Stimulated activated CD4-positive, alpha-beta T cell treated with anti-CD3 and anti-CD28 coated beads, Interleukin-4, amount 100 ng/mL, for 4 hours (primary cell): ENCODE data around the gene SYT1.
"Not testable (repeated sequence)": the region's sequence is repeated elsewhere in the genome, so short reads cannot be mapped to it uniquely, and the experiment has no call there.

Source experiments
- DNase-seq, 2 experiments: peaks; one replicate each; pipeline ENCODE4 v3.0.0-alpha.2; 2020

Gene SYT1

DNA sequence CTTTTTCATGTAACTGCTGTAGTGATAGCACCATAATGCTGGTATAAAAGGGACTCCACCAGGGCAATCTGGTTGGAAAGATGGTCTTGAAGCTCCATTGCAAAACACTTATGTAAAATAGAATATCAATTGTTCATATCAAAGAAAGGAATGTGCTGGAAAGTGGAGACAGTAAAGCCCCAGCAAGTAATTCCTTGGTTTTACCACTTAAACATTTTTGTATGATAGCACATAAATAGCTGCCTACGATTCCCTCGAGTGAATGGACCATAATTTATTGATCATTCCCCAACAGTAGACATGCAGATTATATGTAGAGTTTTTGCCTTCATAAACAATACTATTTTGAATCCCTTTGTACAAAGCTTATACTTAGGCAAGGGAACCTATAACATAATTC lies 550.7 kb downstream of the SYT1 start:
- no peak for DNase-seq

DNA sequence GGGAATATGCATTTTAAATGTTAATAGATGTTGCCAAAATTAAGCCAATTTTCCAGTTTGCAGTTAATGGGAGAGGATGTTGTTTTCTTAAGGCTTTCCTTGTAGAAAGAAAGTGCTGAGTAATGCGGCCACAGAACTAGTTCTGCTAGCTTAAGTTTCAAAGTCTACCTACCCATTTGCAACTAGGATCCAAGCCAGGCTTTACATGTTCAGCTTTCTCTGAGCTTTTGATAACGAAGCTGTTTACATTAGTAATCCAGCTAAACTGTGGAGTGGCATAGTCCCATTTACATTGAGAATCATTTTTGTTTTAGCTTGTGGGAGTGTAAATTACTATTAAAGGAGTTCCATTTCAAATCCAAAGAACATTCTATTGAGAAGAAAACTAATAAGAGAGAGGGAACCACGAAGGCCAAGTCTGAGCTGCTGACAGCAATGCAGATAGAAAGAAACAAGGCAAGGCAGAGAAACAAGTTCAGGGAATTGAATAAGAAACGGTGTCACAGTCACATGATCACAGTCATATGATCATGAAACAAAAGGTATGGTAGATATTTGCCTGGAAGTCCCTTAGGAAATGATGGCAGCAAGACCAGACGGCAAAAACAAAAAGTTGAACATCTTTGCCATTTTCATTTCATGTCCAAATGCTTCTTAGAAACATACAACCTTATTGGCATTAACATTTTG lies 551.3 kb downstream of the SYT1 start:
- no peak for DNase-seq

DNA sequence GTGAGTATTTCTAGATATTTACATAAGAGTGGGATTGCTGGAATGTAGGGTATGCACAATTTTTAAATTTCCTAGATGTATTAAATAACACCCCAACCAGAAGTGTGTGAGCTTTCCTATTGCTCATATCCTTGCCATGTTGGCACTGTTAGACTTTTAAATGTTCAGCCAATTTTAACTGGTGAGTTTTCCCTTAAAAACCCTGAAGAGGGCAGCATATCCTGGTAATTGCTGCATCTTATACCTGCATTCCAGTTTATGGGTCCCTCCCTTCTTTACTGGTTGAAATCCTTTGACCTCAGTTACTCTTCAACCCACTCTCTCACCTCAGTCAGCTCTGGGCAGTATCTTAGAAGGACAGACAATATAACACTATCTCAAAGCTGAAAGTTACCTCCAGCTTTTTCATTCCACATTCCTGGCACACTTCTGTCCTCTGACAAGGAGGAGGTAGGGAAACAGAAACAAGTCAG lies 555.6 kb downstream of the SYT1 start:
- DNase-seq: no peak

DNA sequence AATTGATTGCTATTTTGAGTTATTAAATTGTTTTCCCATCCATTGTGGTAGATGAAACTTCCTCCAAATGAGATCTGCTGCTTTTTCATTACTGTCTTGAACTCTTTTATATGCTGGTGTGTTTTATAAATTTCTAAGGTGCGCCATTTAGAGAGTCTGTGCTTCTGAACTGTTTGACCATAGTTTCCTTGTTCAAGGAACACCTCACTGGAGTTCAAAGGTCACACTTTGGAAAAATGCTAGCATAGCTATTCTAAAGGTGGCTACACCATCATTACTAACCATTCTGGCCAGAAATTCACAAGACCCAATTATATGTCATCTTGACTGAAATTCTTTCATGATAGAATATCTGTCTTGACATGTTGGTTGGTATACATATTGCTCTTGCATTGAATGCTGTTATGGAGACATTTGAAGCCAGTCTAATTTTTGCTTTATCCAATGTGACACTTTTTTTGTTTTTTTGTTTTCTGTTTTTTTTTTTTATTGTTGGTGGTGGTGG lies 556.7 kb downstream of the SYT1 start:
- DNase-seq: no peak

DNA sequence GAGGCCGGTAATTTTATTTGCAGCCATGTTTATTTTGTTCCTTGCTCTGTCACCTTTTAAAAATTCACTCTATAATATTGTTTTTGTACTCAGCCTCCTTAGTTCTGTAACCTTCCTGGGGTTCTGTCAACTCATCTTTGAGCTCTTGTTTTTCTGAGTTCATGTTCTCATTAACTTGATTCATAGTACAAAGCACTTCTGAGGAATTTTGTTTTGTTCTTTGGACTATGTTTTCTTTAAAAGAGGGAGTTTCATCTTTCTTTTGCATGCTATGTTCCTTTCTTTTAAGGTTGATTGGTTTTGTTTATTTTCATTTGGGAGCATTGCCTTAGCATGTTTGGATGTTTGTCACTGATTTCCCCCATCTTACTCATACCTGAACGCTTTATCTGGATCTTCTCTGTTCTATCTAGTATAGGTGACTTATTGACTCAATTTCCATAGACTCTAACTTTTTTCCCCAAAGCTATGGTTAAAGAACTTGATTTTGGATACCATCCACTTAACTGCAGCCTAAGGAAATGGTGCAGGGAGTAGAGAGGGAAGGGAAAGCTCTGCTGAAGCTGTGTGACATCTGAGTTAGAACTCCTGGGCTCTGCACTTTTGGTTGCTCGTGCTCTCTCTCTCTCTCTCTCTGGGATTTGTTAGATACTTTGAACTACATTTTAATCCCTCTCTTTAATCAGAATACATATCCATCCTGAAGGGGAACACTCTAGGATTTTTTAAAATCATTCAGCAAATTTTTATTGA lies 557.7 kb downstream of the SYT1 start:
- no peak for DNase-seq

DNA sequence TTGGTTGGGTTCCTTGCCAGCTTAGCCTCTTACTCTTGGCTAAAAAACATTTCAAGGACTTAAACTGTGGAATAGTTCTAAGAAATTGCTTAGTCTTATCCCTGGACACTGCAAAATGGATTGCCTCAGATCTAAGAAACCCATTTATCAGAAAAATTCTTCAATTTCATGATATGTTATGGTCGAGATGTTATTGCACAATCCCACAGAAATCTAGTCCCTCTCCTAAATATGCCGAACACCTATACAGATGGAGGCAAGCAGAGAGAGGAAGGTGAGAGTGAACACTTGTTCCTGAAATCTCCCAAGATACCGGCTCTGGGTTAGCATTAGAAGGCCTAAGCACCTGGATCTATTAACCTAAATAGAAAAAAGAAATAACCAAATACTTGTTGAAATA lies 559.0 kb downstream of the SYT1 start:
- DNase-seq: no peak

DNA sequence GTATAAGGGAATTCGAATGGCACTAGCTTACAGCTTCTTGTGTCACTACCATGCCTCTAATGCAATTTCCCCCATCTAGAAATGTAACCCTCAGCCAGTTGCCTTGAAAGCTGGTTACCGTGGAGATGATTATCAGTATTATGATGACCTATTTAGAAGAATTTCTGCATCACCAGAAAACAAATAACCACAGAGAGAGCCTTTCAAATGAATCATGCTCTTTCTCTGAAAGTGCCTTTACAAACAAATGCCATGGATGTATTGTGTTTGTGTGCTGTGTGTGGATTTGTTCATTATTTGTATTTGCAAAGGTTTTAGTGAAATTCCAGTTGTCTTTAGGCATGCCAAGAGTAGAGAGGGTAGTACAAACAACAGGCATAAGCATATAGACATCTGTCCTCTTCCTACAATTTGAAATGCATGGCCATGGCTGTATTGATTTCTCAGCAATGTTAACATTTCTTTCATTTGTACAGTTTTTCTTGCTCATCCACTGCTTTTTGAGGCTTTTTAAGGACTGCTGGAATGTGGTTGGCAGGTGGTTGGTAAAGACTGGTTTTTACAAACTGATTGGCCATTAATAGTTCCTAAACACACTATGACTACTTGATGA lies 559.6 kb downstream of the SYT1 start:
- DNase-seq: no peak

DNA sequence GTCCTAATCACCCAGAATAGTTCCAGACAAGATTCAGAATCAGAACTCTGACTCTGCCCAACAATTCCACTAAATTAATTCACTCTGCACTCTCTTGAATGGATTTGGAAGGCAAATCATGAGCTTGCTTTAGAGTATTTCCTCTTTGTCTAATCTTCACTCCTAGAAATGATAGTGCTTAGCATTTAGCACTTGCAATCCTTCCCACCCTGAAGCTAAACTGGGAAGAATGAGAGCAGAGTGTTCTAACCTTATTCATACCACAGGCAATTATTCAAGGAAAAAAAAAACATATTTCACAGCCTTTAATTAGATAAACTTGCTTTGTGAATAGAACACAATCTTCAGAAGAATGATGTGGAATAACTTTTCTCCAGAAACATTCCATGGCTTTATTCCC lies 561.5 kb downstream of the SYT1 start:
- no peak for DNase-seq

DNA sequence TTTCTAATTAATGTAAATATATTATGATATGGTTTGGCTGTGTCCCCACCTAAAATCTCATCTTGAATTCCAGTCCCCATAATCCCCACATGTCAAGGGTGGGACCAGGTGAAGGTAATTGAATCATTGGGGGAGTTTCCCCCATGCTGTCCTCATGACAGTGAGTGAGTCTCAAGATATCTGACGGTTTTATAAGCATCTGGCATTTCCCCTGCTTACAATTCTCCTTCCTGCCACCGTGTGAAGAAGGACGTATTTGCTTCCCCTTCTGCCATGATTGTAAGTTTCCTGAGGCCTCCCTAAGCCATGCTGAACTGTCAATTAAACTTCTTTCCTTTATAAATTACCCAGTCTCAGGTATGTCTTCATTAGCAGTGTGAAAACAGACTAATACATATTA lies 562.2 kb downstream of the SYT1 start:
- DNase-seq: not testable (repeated sequence)

DNA sequence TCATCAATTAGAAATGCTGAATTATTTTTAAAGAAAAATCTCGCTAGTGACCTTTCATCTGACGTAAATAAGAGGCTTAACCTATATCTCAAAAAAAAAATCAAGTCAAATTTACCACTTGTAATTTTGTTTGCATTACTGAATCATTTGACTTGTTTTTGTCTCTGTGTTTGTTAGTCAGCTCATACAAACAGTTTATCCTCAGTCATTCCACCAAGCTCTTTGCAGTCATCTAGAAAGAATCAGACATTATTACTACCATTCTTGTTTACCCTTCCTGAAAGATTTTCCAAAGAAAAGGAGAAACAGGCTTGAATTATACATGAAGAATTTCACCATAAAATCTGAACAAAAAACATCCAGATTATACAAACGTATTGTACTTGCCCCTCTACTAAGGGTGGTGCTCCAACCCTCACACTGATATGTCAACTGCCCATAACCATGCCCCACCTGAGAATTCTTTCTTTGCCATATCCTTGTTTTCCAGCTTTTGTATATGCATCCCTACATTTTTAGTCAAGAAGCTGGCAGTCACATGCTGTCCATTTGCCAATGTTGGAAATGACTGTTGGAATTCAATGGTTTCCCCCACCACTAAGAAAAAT lies 569.0 kb downstream of the SYT1 start:
- DNase-seq: no peak

DNA sequence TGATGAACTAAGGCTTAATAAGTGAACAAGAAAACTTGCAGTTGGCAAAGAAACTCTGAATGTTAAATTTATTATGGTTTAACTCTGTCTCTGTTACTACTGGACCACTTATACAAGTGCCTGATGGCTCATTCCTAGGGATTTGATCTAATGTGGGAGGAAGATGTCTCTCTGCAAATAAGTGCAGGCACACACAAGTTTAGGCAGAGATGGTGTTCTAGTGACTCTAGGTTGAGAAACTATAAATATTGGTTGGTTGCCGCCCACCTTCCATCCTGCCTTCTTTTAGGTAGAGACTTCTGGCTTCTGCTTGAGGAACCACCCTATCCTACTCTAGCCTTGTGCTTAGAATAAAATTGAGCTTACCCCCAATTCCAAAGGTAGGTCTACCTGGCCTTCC lies 570.0 kb downstream of the SYT1 start:
- no peak for DNase-seq

DNA sequence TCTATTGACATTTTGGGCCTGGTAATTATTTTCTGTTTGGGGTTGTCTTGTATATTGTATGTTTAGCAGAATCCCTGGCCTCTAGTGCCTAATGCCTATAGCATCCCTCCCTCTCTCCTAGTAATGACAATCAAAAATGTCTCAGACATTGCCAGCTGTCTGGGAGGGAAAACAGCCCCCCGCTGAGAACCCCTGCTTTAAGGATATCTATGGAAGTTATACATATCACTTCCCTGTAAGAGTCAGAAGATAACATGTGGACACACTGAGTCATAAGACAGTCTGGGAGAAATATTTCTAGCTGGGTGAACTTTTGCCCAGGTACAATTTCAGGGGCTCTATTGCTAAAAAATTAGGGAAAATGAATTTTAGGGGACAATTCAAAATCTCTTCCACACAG lies 571.2 kb downstream of the SYT1 start:
- DNase-seq: no peak

DNA sequence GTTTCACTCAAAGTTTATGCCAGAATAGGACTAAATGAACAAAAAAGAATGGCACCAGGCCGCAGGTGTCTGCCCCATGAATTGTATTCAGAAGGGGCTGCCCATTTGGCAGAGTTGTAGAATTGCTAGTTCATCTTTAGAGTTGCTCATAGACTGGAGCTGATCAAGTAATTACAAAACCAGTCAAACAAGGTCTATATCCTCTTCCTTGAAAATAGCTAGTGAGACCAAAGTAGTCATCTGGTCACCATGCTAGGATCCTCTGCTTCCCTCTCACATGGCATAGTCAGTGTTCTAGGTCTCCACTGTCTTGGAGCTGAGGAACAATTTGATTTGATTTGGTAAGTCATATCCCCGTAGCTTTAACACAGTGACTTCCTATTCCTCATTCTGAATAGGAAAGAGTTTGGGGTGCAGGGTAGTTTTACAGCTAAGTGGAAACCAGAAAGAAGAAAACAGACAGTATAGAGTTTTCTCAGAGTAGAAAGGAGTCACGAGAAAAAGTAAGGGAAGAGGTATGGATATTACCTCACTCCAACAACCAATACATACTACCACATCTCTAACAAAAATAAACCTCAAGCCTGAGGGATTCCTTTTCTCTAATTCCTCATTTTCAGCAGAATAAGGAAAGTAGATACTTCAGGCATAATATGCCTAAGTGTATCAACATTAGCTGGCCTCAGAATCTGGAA lies 574.1 kb downstream of the SYT1 start:
- DNase-seq: no peak

DNA sequence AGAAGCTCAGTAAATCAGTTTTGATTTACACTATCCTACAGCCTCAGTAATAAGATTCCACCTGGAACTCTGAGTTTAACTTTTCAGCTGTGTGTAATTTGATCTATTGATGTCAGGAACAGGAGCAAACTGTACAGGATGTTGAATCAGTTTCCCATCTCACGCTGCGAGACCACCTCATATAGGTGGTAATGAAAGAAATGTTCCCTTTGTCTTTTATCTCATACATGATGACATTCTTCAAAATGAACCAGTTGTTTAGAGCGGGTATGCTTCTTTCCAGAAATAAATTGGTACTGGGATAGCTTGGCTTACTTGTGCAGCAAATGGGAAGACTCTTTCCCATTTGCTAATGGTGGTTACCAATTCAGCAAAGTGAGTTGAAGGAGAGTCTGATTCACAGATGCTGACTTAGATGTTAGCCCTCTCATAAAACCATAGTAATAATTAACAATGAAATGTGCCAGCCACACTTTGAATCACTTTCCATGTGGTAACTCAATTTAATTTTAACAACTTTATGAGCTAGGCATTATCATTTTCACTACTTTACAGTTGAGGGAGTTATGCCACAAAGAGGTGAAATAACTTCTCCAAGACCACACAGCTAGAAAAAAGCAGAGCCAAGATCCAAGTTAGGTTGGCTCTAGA lies 574.7 kb downstream of the SYT1 start:
- no peak for DNase-seq

DNA sequence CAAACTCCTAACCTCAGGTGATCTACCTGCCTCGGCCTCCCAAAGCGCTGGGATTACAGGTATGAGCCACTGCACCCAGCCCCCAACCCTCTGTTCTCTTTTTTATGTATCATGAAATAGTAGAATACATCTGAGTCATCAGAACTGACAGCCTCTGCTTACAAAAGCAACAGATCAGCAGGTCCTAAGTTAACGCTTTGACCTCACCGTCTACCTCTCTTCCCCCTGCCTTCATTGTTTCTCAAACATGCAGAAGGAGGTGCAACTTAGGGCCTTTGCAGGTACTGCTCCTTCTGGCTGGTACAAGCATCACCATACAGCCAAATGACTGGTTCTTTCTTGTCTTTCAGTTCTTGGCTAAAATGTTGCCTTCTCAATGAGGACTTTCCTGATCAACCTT lies 577.0 kb downstream of the SYT1 start:
- no peak for DNase-seq

DNA sequence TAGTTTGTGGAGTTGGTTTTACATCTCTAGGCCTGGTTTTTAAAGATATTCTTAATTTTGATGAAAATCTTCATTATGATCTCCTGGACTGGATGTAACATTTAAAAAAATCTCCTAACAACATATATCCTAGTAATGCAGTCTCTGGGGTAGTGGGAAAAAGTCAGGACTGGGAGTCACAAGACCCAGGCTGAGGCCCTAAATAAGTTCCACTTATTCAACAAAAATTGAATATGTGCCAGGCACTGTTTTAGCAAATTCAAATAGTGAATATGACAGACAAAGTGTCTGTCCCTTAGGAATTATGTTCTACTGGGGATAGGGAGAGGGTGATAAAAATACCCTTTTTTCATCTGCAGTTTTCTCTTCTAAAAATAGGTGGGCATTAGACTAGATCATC lies 577.8 kb downstream of the SYT1 start:
- DNase-seq: no peak

DNA sequence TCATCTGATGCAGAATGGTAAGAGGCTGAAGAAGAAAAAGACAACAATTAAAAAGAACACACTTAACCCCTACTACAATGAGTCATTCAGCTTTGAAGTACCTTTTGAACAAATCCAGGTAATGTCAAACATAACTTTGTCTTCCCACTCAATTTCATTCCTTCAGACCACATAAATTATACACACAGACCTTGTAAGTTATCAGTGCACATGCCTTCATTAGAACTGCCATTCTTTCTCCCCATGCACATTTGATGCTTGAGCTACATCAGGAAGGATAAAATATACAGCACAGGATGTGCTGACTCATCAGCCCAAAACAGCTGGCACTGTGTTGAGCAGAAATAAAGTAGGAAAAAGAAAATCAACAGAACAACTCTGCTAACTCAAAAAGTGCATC lies 579.5 kb downstream of the SYT1 start:
- DNase-seq: no peak

DNA sequence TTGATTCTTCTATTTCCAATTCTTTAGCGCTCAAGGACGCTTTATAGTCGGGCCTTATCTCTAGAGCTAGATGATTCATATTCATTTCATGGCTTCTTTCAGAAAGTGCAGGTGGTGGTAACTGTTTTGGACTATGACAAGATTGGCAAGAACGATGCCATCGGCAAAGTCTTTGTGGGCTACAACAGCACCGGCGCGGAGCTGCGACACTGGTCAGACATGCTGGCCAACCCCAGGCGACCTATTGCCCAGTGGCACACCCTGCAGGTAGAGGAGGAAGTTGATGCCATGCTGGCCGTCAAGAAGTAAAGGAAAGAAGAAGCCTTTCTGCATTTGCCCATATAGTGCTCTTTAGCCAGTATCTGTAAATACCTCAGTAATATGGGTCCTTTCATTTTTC lies 584.2 kb downstream of the SYT1 start:
- DNase-seq: no peak

DNA sequence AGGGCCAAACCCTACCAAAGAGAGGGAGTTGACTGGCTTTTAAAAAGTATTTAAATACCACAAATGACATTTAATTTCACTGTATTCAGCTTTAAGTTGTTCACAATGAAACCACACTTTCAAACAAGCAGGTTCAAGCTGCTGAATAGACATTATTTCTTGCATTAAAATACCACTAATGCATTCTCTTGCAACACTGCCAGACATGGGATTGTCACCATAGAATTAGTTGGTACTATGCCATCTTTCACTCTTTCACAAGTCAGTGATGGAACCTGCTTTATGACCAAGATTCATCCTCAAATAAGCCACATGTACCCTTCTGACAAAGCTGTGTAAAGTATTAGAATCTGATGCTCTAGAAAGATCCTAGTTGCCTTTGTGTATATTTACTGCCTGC lies 586.8 kb downstream of the SYT1 start:
- DNase-seq: no peak

DNA sequence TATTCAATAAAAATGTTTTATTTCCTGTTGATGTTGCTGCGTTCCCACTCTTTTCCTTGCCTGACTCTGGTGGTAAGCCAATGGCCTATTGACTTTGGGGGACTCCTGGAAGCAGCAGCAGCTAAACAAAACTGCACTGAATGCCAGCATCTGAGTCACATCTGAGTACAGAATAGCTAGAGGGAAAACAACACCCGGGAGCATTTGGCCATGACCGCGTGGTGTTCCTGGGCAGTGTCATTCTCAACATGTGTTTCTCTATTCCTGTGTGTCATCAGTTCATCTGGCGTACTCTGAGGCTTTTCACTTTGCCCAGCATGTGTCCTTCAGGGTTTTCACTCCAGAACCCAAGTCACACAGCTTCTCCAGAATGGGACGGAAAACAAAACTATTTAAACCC lies 587.4 kb downstream of the SYT1 start:
- no peak for DNase-seq

DNA sequence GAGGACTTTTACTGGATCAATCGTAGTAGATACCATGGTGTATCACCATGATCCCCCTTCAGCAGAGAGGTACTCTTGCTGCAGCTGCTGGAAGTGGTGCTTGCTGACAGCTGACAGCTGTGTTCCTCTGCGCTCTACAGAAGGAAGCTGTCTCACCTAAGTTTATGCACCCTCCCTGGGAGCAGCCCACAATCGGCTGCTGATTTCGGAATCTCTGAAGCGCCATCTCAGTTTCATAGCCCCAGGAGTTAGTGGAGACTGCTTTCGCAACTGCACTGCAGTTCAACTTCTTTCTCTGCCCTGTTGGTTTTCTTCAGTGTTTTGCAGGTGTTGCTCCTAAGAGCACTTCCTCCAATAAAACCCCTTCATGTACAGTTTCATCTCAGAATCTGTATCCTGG lies 588.3 kb downstream of the SYT1 start:
- no peak for DNase-seq

DNA sequence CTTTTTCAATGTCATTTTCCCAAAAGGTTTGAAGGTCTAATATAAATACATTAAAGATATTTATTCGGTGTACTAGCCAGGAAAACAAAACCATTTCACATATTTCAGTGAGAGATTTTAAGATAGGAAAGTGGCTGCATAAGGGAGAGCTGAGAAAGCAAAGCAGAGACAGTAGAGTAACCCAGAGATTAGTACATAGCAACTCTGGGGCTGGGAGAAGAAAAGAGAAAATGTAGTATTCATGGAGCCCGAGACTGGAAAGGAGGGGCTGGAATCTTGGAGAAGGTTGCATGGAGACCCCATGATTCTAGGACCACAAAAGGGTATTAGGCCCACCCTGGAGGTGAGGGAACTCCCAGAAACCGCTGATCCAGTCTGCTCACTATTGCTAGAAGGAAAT lies 589.2 kb downstream of the SYT1 start:
- DNase-seq: no peak
